GM19395 (cell line): ENCODE data around the gene FARP1.
A peak's percentile ranks its signal among the peaks of the same experiment; 100 is the strongest.

Source experiments
- ATAC-seq: cut with Tn5 transposase; IDR thresholded peaks from one replicate; pipeline ENCODE4 v1.9.1; 2021; ENCODE audit warnings: mild to moderate bottlenecking, moderate library complexity; ENCODE audit not compliant: unreplicated experiment

The FARP1 gene

GRCh38 chr13:98439126-98439828, 296.4 kb downstream of the FARP1 start:
- no peak for ATAC-seq

- no peak for ATAC-seq
Measured at GRCh38 chr13:98439896-98440295, 297.0 kb downstream of the FARP1 start.

GRCh38 chr13:98440390-98441055, 297.6 kb downstream of the FARP1 start:
- no peak for ATAC-seq

- ATAC-seq: no peak
Measured at GRCh38 chr13:98441056-98441676, 298.3 kb downstream of the FARP1 start.

- ATAC-seq: no peak
Measured at GRCh38 chr13:98442391-98443230, 299.7 kb downstream of the FARP1 start.

GRCh38 chr13:98443329-98443728, 300.4 kb downstream of the FARP1 start:
- no peak for ATAC-seq

- ATAC-seq: no peak
Measured at GRCh38 chr13:98443800-98444325, 301.0 kb downstream of the FARP1 start.

GRCh38 chr13:98444381-98444780, 301.5 kb downstream of the FARP1 start:
- ATAC-seq: no peak

- peak; percentile 95 for ATAC-seq
Measured at GRCh38 chr13:98445340-98446233, 302.7 kb downstream of the FARP1 start.

- no peak for ATAC-seq
Measured at GRCh38 chr13:98446234-98446621, 303.3 kb downstream of the FARP1 start.

GRCh38 chr13:98447130-98447529, 304.2 kb downstream of the FARP1 start:
- ATAC-seq: no peak

- no peak for ATAC-seq
Measured at GRCh38 chr13:98447881-98448641, 305.2 kb downstream of the FARP1 start.

- ATAC-seq: no peak
Measured at GRCh38 chr13:98448642-98448928, 305.7 kb downstream of the FARP1 start.

GRCh38 chr13:98449273-98449672, 306.4 kb downstream of the FARP1 start:
- no peak for ATAC-seq

- ATAC-seq: no peak
Measured at GRCh38 chr13:98450026-98450425, 307.1 kb downstream of the FARP1 start.

GRCh38 chr13:98450539-98451111, 307.7 kb downstream of the FARP1 start:
- no peak for ATAC-seq

- ATAC-seq: no peak
Measured at GRCh38 chr13:98451676-98452470, 309.0 kb downstream of the FARP1 start.
